ENCODE results near the gene RPL21.

DNA sequence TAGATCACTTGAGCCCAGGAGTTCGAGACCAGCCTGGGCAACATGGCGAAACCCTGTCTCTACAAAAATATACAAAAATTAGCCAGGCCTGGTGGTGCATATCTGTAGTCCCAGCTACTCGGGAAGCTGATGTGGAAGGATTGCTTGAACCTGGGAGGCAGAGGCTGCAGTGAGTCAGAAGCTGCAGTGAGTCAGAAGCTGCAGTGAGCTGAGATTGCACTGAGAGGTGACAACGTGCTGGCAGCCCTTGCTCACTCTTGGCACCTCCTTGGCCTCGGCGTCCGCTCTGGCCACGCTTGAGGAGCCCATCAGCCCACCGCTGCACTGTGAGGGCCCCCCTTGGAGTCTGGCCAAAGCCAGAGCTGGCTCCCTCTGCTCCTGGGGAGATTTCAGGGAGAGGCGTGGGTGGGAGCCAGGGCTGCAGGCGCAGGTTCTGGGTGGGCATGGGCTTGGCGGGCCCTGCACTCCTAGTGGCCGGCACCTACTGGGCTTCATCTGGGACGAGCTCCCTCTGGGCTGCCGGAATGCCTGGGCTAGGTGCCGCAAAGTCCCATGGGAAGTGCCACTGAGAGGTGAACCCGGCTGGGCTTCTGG is 39.5 kb upstream of the RPL21 start:
- TF ChIP-seq, protein P1, sequence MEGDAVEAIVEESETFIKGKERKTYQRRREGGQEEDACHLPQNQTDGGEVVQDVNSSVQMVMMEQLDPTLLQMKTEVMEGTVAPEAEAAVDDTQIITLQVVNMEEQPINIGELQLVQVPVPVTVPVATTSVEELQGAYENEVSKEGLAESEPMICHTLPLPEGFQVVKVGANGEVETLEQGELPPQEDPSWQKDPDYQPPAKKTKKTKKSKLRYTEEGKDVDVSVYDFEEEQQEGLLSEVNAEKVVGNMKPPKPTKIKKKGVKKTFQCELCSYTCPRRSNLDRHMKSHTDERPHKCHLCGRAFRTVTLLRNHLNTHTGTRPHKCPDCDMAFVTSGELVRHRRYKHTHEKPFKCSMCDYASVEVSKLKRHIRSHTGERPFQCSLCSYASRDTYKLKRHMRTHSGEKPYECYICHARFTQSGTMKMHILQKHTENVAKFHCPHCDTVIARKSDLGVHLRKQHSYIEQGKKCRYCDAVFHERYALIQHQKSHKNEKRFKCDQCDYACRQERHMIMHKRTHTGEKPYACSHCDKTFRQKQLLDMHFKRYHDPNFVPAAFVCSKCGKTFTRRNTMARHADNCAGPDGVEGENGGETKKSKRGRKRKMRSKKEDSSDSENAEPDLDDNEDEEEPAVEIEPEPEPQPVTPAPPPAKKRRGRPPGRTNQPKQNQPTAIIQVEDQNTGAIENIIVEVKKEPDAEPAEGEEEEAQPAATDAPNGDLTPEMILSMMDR (IDR thresholded peaks at IDR 0.05): no peak
- no peak for TF ChIP-seq POLR2A (IDR thresholded peaks at IDR 0.05)
- TF ChIP-seq EP300 (IDR thresholded peaks at IDR 0.05): no peak

Data from tibial nerve (tissue), 4 donors.